NB4 (cell line): ENCODE data around the gene SLC25A25.

Source experiments
- DNase-seq: peaks from one replicate; pipeline ENCODE4 v3.0.0; 2010; ENCODE audit warnings: low read depth
- H3K4me3 ChIP-seq: one replicate; pipeline ENCODE4 v1.5.1; 2011; ENCODE audit warnings: mild to moderate bottlenecking, low read depth, low read length, moderate library complexity
- MYC ChIP-seq: IDR thresholded peaks from 2 replicates; pipeline ENCODE4 v1.6.1; 2011; ENCODE audit warnings: low read depth, low read length
- POLR2A ChIP-seq: IDR thresholded peaks from 2 replicates; pipeline ENCODE4 v1.6.1; 2011; ENCODE audit warnings: mild to moderate bottlenecking; ENCODE audit not compliant: insufficient read length; ENCODE audit errors: extremely low read depth
- TF ChIP-seq, protein P1 (sequence below): IDR thresholded peaks from 2 replicates; pipeline ENCODE4 v1.6.1; 2011; ENCODE audit warnings: low read depth, low read length
- TF ChIP-seq, protein P2 (sequence below): IDR thresholded peaks from one replicate; pipeline ENCODE4 v1.5.1; 2012; ENCODE audit warnings: low read depth, low read length

SLC25A25 gene

DNA sequence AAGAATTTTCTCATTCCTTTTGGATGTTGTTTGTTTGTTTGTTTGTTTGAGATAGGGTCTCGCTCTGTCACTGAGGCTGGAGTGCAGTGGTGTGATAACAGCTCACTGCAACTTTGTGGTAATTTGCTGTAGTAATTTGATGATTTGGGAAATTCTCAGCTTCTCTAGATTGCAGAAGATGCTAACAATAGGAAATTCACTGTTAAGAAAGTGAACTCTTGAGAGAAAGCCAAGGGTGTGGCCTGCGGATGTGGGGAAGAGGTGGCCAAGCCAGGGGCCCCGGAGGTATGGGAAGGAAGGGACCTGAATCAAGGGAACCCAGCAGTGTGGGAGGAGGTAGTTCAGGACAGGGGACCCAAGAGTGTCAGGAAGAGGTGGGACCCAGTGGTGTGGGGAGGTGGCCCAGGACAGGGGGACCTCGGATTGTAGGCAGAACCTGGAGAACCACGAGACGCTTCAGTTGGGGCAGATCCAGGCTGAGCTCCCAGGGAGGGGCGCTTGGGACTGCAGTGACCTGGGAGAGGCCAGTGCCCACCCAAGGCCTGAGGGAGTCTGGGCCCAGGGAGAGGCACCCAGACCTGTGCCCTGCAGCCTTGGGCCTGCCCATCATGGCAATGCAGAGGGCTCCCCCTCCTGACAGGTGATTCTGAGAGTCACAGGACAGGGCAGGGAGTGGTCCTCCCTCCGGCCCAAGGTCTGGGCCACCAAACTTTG lies 75.7 kb downstream of the SLC25A25 start:
- no peak for TF ChIP-seq POLR2A
- TF ChIP-seq MYC, result no peak
- TF ChIP-seq, protein P1, sequence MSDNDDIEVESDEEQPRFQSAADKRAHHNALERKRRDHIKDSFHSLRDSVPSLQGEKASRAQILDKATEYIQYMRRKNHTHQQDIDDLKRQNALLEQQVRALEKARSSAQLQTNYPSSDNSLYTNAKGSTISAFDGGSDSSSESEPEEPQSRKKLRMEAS, result no peak
- TF ChIP-seq, protein P2, sequence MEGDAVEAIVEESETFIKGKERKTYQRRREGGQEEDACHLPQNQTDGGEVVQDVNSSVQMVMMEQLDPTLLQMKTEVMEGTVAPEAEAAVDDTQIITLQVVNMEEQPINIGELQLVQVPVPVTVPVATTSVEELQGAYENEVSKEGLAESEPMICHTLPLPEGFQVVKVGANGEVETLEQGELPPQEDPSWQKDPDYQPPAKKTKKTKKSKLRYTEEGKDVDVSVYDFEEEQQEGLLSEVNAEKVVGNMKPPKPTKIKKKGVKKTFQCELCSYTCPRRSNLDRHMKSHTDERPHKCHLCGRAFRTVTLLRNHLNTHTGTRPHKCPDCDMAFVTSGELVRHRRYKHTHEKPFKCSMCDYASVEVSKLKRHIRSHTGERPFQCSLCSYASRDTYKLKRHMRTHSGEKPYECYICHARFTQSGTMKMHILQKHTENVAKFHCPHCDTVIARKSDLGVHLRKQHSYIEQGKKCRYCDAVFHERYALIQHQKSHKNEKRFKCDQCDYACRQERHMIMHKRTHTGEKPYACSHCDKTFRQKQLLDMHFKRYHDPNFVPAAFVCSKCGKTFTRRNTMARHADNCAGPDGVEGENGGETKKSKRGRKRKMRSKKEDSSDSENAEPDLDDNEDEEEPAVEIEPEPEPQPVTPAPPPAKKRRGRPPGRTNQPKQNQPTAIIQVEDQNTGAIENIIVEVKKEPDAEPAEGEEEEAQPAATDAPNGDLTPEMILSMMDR, result no peak
- no peak for DNase-seq
- no peak overlapping the region for H3K4me3 ChIP-seq

DNA sequence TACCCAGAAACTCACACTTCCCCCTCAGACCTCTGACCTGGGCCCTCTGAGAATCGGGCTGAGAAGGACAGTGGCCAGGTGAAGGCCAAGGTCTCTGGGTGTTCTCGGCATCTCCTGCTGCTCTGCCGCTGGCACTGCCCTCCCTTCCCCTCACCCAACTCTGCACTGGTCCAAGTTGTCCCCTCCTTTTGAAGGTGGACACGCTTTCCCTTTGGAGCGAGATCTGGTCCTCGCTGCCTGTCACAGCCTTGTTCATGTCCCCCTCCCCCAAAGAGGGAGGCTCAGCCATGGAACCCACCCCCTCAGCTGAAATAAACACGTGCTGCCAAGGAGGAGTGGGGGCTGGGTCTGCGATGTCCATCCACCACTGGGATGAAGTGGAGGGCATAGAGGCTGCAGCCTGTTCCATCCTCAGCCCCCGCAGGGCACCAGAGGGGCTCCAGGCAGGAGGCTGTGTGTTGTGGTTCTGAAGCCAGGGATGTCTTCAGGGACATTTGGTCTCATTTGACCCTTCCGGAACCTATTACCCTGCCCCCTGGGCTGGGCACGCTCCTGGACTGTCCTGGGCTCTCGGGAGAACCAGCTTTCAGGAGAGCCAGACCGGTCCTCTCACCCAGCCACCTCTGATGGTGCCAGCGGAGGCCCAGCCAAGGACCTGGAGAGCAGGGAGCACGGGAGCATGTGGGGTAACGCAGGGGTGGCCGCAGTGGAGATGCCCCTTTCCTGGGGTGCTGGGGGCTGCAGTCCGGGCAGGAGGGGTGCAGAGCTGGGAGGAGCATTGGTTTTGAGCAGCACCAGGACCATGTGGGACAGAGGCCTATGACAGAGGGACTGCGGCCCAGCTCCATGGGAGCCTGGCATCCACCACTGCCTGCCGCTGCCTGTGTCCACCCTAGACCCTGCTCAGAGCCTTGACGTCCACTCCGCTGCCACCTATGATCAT lies 76.5 kb downstream of the SLC25A25 start:
- TF ChIP-seq, protein P1, result no peak
- TF ChIP-seq POLR2A (no peak), MYC (no peak)
- TF ChIP-seq, protein P2, result no peak
- H3K4me3 ChIP-seq, result no peak overlapping the region
- DNase-seq, result no peak

DNA sequence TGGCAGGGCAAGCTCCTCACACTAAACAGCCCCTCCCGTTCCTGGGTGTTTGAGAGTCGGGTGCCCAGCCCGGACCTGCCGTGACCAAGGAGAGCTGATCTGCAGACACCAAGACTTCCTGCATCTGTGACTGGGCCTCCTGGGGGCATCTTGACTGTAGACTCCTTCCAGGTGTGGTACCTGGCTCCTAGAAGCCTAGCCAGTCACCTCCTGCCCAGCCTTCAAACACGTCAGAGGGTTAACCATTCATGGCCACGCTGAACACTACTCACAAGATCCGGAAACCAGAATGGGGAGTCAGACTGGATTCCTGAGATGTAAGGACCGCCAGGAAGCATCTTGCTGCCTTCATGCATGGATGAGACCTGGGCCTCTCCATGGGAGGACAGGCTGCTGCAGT lies 77.5 kb downstream of the SLC25A25 start:
- DNase-seq, result no peak
- H3K4me3 ChIP-seq, result no peak overlapping the region
- TF ChIP-seq MYC, result no peak
- TF ChIP-seq, protein P2, result no peak
- TF ChIP-seq, protein P1, result no peak
- TF ChIP-seq POLR2A, result no peak

DNA sequence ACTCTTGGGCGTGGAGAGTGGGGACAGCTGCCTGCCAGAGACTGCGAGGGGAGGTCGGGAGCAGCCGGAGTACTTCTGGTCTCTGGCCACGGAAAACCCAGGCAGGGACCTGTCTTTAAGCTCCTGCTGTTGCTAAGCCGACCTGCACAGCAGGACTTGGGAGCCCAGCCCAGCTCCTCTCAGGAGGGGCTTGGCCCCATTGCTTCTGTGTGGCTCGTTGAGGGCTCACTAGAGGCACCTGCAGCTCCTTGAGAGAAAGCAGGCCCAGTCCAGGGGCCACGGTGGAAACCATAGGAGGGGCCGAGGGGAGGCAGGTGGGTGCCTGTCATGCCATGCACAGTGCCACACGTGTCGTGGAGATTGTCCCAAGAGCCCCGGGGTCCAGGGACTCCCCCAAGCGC lies 77.9 kb downstream of the SLC25A25 start:
- no peak overlapping the region for H3K4me3 ChIP-seq
- TF ChIP-seq, protein P1, result no peak
- TF ChIP-seq, protein P2, result no peak
- TF ChIP-seq POLR2A (no peak), MYC (no peak)
- no peak for DNase-seq

DNA sequence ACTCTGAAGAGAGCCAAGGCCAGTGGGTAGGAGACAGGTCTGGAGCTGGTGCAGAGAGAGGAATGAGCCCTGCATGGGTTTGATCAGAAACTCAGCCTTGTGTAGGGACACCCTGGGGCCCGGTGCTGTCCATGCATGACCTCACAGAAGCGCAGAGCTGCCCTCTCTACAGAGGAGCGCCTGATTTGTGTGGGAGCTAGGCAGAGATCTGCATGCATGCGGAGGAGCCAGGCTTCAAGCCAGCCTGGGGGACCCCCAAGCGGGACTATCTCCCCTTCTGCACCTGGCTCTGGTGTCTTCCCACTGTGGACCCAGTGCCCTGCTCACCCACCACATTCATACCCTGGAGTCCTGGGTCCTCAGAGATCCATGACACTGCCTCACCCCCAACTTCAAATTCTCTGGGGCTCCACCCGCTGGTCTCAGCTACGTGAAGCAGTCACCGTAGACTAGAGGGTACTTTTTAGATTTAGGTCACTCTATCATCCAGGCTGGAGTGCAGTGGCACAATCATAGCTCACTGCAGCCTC lies 78.6 kb downstream of the SLC25A25 start:
- TF ChIP-seq, protein P1, result no peak
- no peak for TF ChIP-seq MYC
- TF ChIP-seq, protein P2, result no peak
- no peak for TF ChIP-seq POLR2A
- no peak for DNase-seq
- no peak overlapping the region for H3K4me3 ChIP-seq
